Osteocyte (in vitro differentiated cells): ENCODE data around the gene ZNF662. TPM values are rescaled to one million over a fixed set of nuclear protein-coding genes. Genes with fewer than 3 reads are reported as not detected.

ENCODE experiments used
- DNase-seq: peaks from one replicate; pipeline ENCODE4 v3.0.0; 2021; ENCODE audit warnings: mixed read lengths; ENCODE audit not compliant: unreplicated experiment; ENCODE audit errors: extremely low spot score
- H3K27ac Mint-ChIP-seq: one replicate; pipeline ENCODE4 v1.8.0; 2021; ENCODE audit warnings: mild to moderate bottlenecking, mixed read lengths; ENCODE audit not compliant: unreplicated experiment
- H3K27me3 Mint-ChIP-seq: one replicate; pipeline ENCODE4 v1.8.0; 2021; ENCODE audit warnings: mixed read lengths; ENCODE audit not compliant: unreplicated experiment
- H3K36me3 Mint-ChIP-seq: one replicate; pipeline ENCODE4 v1.8.0; 2021; ENCODE audit warnings: mixed read lengths; ENCODE audit not compliant: unreplicated experiment
- H3K4me1 Mint-ChIP-seq: one replicate; pipeline ENCODE4 v1.8.0; 2021; ENCODE audit warnings: mixed read lengths; ENCODE audit not compliant: unreplicated experiment
- H3K4me3 Mint-ChIP-seq: one replicate; pipeline ENCODE4 v1.8.0; 2021; ENCODE audit warnings: mild to moderate bottlenecking, moderate library complexity, mixed read lengths; ENCODE audit not compliant: unreplicated experiment
- H3K9me3 Mint-ChIP-seq: one replicate; pipeline ENCODE4 v1.8.0; 2021; ENCODE audit warnings: mixed read lengths; ENCODE audit not compliant: unreplicated experiment
- CTCF ChIP-seq: fragments of 200-600 bp; sonication (generic); IDR thresholded peaks from 2 replicates; pipeline ENCODE4 v1.5.0; 2021; ENCODE audit warnings: antibody characterized with exemption, mild to moderate bottlenecking, moderate library complexity
- total RNA-seq: library from RNA; stranded (reverse); gene quantifications from 2 replicates; pipeline ENCODE4 v1.2.1, GENCODE V29; 2021

Gene ZNF662
- total RNA-seq, 1 donor from 2014 or later: not detected

- Mint-ChIP-seq H3K4me1 (no peaks in the 10 kb centered on the region), H3K27me3 (no peaks in the 10 kb centered on the region), H3K36me3 (no peaks in the 10 kb centered on the region), H3K4me3 (no peak overlapping the region), H3K9me3 (peaks cover 6% of the 10 kb centered on the region), H3K27ac (no peak overlapping the region)
- DNase-seq: no peak
- no peak for TF ChIP-seq CTCF
These were observed 1.9 kb upstream of the ZNF662 start for GRCh38 chr3:42904076-42904475.

GRCh38 chr3:42905740-42906069 is 237 bp upstream of the ZNF662 start:
- no peak for DNase-seq
- no peaks in the 10 kb centered on the region for H3K27me3 Mint-ChIP-seq
- H3K4me1 Mint-ChIP-seq: no peaks in the 10 kb centered on the region
- H3K4me3 Mint-ChIP-seq: no peak overlapping the region
- no peak for TF ChIP-seq CTCF
- H3K27ac Mint-ChIP-seq: no peak overlapping the region
- peaks cover 11% of the 10 kb centered on the region for H3K9me3 Mint-ChIP-seq
- H3K36me3 Mint-ChIP-seq: no peaks in the 10 kb centered on the region

- TF ChIP-seq CTCF: no peak
- no peaks in the 10 kb centered on the region for H3K27me3 Mint-ChIP-seq
- H3K9me3 Mint-ChIP-seq: peaks cover 11% of the 10 kb centered on the region
- no peaks in the 10 kb centered on the region for H3K4me1 Mint-ChIP-seq
- no peak overlapping the region for H3K4me3 Mint-ChIP-seq
- no peak for DNase-seq
- no peaks in the 10 kb centered on the region for H3K36me3 Mint-ChIP-seq
- no peak overlapping the region for H3K27ac Mint-ChIP-seq
These were observed 874 bp downstream of the ZNF662 start for GRCh38 chr3:42906848-42907183.

- peaks cover 19% of the 10 kb centered on the region for H3K9me3 Mint-ChIP-seq
These were observed 2.7 kb downstream of the ZNF662 start for GRCh38 chr3:42908675-42909074.

GRCh38 chr3:42911551-42911950 is 5.6 kb downstream of the ZNF662 start:
- Mint-ChIP-seq H3K27me3 (no peaks in the 10 kb centered on the region), H3K9me3 (peaks cover 39% of the 10 kb centered on the region), H3K4me3 (no peak overlapping the region), H3K4me1 (no peaks in the 10 kb centered on the region), H3K27ac (no peak overlapping the region), H3K36me3 (no peaks in the 10 kb centered on the region)
- no peak for TF ChIP-seq CTCF
- DNase-seq: no peak

More at GRCh38 chr3:42908675-42909074, 2.7 kb downstream of the ZNF662 start:
- no peak overlapping the region for H3K4me3 Mint-ChIP-seq
- H3K4me1 Mint-ChIP-seq: no peaks in the 10 kb centered on the region
- DNase-seq: peak; percentile 69
- H3K27me3 Mint-ChIP-seq: no peaks in the 10 kb centered on the region
- H3K27ac Mint-ChIP-seq: no peak overlapping the region
- no peaks in the 10 kb centered on the region for H3K36me3 Mint-ChIP-seq
- TF ChIP-seq CTCF: no peak
